ENCODE data around the gene NHERF1.

NHERF1 gene

DNA sequence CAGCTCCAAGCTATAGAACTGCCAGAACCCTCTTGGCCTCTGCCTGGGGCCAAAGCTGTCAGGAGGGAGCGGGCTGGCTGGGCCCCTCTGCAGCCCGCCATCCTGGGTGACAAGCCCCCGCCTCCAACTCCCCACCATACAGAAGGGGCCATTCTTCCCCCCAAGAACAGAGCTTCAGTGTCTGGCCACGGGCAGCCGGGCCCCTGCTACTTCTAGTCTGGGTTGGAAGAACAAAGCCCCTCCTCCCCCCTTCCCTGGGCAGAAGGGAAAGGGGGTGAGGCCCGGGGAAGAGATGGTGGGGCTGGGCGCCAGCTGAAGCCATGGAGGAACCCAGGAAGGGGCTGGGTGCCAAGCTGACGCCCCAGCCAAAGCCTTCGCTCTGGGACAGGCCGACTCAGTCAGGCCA is 18.7 kb downstream of the NHERF1 start:
- Histone ChIP-seq H3K4me3 (ENCODE audit: low read length) (no peak overlapping the region), H3K79me2 (ENCODE audit: low read length) (peaks cover 100% of the 10 kb centered on the region), H3K9me3 (replicated peaks; ENCODE audit: insufficient read depth, low read length) (no peaks in the 10 kb centered on the region), H3K27me3 (replicated peaks; ENCODE audit: insufficient read depth, low read length) (no peaks in the 10 kb centered on the region), H3K4me1 (ENCODE audit: low read length) (no peaks in the 10 kb centered on the region), H2AFZ (ENCODE audit: low read length) (no peak overlapping the region), H3K9ac (ENCODE audit: low read length) (no peak overlapping the region), H3F3A (ENCODE audit: insufficient read depth, low read length) (peaks cover 48% of the 10 kb centered on the region), H3K4me2 (ENCODE audit: low read depth, low read length) (no peak overlapping the region), H4K20me1 (ENCODE audit: insufficient read depth, low read length) (peaks cover 21% of the 10 kb centered on the region), H3K9me2 (replicated peaks; ENCODE audit: insufficient read depth, low read length) (no peaks in the 10 kb centered on the region), H3K36me3 (replicated peaks; ENCODE audit: insufficient read depth, low read length) (0 out of 2 replicates have a peak, but pooled peaks cover 7% of the 10 kb centered on the region), H3K27ac (ENCODE audit: low read length) (no peak overlapping the region; the same call in 1 of the 2 replicates)
- no peak for TF ChIP-seq EZH2phosphoT487 (IDR thresholded peaks at IDR 0.05; ENCODE audit: low read length)
- TF ChIP-seq, protein P1, sequence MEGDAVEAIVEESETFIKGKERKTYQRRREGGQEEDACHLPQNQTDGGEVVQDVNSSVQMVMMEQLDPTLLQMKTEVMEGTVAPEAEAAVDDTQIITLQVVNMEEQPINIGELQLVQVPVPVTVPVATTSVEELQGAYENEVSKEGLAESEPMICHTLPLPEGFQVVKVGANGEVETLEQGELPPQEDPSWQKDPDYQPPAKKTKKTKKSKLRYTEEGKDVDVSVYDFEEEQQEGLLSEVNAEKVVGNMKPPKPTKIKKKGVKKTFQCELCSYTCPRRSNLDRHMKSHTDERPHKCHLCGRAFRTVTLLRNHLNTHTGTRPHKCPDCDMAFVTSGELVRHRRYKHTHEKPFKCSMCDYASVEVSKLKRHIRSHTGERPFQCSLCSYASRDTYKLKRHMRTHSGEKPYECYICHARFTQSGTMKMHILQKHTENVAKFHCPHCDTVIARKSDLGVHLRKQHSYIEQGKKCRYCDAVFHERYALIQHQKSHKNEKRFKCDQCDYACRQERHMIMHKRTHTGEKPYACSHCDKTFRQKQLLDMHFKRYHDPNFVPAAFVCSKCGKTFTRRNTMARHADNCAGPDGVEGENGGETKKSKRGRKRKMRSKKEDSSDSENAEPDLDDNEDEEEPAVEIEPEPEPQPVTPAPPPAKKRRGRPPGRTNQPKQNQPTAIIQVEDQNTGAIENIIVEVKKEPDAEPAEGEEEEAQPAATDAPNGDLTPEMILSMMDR (IDR thresholded peaks at IDR 0.05; ENCODE audit: low read length): no peak
- no peak for TF ChIP-seq EZH2 (optimal IDR thresholded peaks at IDR 0.05; ENCODE audit: low read depth, low read length)
- DNase-seq: no peak

DNA sequence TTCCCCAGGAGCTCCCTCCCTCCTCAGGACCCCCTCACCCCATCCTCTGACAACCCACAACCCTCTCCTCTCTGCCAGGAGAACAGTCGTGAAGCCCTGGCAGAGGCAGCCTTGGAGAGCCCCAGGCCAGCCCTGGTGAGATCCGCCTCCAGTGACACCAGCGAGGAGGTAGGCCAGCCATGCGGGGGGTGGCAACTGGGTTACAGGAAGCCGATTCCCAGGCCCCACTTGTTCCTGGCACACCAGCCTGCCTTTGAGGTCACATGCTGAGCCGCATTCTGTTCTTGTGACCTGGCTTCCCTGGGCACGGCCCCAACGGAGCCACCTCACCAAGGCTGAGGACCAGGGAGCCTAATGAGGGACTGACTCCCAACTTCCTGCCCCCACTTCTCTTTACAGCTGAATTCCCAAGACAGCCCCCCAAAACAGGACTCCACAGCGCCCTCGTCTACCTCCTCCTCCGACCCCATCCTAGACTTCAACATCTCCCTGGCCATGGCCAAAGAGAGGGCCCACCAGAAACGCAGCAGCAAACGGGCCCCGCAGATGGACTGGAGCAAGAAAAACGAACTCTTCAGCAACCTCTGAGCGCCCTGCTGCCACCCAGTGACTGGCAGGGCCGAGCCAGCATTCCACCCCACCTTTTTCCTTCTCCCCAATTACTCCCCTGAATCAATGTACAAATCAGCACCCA is 19.8 kb downstream of the NHERF1 start:
- peaks cover 15% of the 10 kb centered on the region for H4K20me1 ChIP-seq (ENCODE audit: insufficient read depth, low read length)

DNA sequence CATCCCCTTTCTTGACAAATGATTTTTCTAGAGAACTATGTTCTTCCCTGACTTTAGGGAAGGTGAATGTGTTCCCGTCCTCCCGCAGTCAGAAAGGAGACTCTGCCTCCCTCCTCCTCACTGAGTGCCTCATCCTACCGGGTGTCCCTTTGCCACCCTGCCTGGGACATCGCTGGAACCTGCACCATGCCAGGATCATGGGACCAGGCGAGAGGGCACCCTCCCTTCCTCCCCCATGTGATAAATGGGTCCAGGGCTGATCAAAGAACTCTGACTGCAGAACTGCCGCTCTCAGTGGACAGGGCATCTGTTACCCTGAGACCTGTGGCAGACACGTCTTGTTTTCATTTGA is 20.3 kb downstream of the NHERF1 start:
- Histone ChIP-seq H3K9ac (ENCODE audit: low read length) (no peak overlapping the region), H4K20me1 (ENCODE audit: insufficient read depth, low read length) (peaks cover 12% of the 10 kb centered on the region), H3K9me3 (replicated peaks; ENCODE audit: insufficient read depth, low read length) (no peaks in the 10 kb centered on the region), H3K27ac (ENCODE audit: low read length) (no peak overlapping the region), H3F3A (ENCODE audit: insufficient read depth, low read length) (peaks cover 62% of the 10 kb centered on the region), H3K4me2 (ENCODE audit: low read depth, low read length) (no peak overlapping the region), H3K27me3 (replicated peaks; ENCODE audit: insufficient read depth, low read length) (no peaks in the 10 kb centered on the region), H3K36me3 (replicated peaks; ENCODE audit: insufficient read depth, low read length) (0 out of 2 replicates have a peak, but pooled peaks cover 7% of the 10 kb centered on the region), H3K79me2 (ENCODE audit: low read length) (peaks cover 100% of the 10 kb centered on the region), H3K9me2 (replicated peaks; ENCODE audit: insufficient read depth, low read length) (no peaks in the 10 kb centered on the region), H3K4me1 (ENCODE audit: low read length) (no peaks in the 10 kb centered on the region), H2AFZ (ENCODE audit: low read length) (no peak overlapping the region), H3K4me3 (ENCODE audit: low read length) (no peak overlapping the region)
- TF ChIP-seq EZH2 (optimal IDR thresholded peaks at IDR 0.05; ENCODE audit: low read depth, low read length): no peak
- TF ChIP-seq, protein P1 (IDR thresholded peaks at IDR 0.05; ENCODE audit: low read length): no peak
- TF ChIP-seq EZH2phosphoT487 (IDR thresholded peaks at IDR 0.05; ENCODE audit: low read length): no peak
- DNase-seq: no peak

More for the DNA sequence above, 19.8 kb downstream of the NHERF1 start:
- H3K27me3 ChIP-seq (replicated peaks; ENCODE audit: insufficient read depth, low read length): no peaks in the 10 kb centered on the region
- H3K79me2 ChIP-seq (ENCODE audit: low read length): peaks cover 100% of the 10 kb centered on the region
- H3K27ac ChIP-seq (ENCODE audit: low read length): no peak overlapping the region
- no peak for TF ChIP-seq EZH2phosphoT487 (IDR thresholded peaks at IDR 0.05; ENCODE audit: low read length)
- H3F3A ChIP-seq (ENCODE audit: insufficient read depth, low read length): peaks cover 59% of the 10 kb centered on the region
- no peak overlapping the region for H2AFZ ChIP-seq (ENCODE audit: low read length)
- DNase-seq: no peak
- no peak overlapping the region for H3K9ac ChIP-seq (ENCODE audit: low read length)
- no peak overlapping the region for H3K4me2 ChIP-seq (ENCODE audit: low read depth, low read length)
- H3K4me3 ChIP-seq (ENCODE audit: low read length): no peak overlapping the region
- no peaks in the 10 kb centered on the region for H3K9me2 ChIP-seq (replicated peaks; ENCODE audit: insufficient read depth, low read length)
- no peaks in the 10 kb centered on the region for H3K4me1 ChIP-seq (ENCODE audit: low read length)
- H3K9me3 ChIP-seq (replicated peaks; ENCODE audit: insufficient read depth, low read length): no peaks in the 10 kb centered on the region
- H3K36me3 ChIP-seq (replicated peaks; ENCODE audit: insufficient read depth, low read length): 0 out of 2 replicates have a peak, but pooled peaks cover 7% of the 10 kb centered on the region

DNA sequence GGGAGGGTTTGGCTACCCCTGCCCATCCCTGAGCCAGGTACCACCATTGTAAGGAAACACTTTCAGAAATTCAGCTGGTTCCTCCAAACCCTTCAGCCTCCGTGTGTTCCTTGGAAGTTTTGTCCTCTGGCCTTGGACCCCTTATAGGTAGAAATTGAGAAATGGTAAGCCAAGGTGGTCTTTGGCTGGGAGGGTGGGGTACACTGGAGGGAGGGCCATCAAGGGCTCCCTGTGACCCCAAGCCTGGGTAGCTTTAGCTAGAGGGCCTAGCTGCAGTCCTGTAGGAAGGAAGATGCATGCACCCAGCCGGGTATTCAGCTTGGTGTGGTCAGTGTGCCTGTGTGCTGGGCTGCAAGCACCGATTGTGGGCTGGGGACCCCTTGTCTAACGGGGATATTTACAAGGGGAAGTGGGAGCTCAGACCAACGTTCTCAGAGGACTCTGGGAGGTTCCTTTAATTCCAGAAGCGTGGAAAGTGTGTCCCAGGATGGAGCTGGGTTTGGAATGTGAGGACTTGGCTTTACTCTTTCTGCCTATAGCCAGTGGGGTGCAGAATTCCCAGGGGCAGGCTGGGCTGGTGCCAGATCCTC is 20.9 kb downstream of the NHERF1 start:
- Histone ChIP-seq H3K79me2 (ENCODE audit: low read length) (peaks cover 98% of the 10 kb centered on the region), H3K27me3 (replicated peaks; ENCODE audit: insufficient read depth, low read length) (no peaks in the 10 kb centered on the region), H2AFZ (ENCODE audit: low read length) (no peak overlapping the region), H3F3A (ENCODE audit: insufficient read depth, low read length) (peaks cover 63% of the 10 kb centered on the region), H3K27ac (ENCODE audit: low read length) (no peak overlapping the region), H4K20me1 (ENCODE audit: insufficient read depth, low read length) (peaks cover 8% of the 10 kb centered on the region), H3K4me1 (ENCODE audit: low read length) (no peaks in the 10 kb centered on the region), H3K9ac (ENCODE audit: low read length) (no peak overlapping the region), H3K4me3 (ENCODE audit: low read length) (no peak overlapping the region), H3K36me3 (replicated peaks; ENCODE audit: insufficient read depth, low read length) (0 out of 2 replicates have a peak, but pooled peaks cover 7% of the 10 kb centered on the region), H3K9me3 (replicated peaks; ENCODE audit: insufficient read depth, low read length) (no peaks in the 10 kb centered on the region), H3K4me2 (ENCODE audit: low read depth, low read length) (no peak overlapping the region), H3K9me2 (replicated peaks; ENCODE audit: insufficient read depth, low read length) (no peaks in the 10 kb centered on the region)
- TF ChIP-seq EZH2 (optimal IDR thresholded peaks at IDR 0.05; ENCODE audit: low read depth, low read length): no peak
- TF ChIP-seq, protein P1 (IDR thresholded peaks at IDR 0.05; ENCODE audit: low read length): no peak
- no peak for DNase-seq
